ENCODE results near the gene CBARP.

The CBARP gene

GRCh38 chr19:1262623-1263123, 24.9 kb upstream of the CBARP start:
- DNase-seq, result no peak

- DNase-seq, result no peak
Observed at GRCh38 chr19:1261798-1262622, 24.2 kb upstream of the CBARP start.

GRCh38 chr19:1261538-1261797, 23.7 kb upstream of the CBARP start:
- peak; percentile 66 for DNase-seq

DNA sequence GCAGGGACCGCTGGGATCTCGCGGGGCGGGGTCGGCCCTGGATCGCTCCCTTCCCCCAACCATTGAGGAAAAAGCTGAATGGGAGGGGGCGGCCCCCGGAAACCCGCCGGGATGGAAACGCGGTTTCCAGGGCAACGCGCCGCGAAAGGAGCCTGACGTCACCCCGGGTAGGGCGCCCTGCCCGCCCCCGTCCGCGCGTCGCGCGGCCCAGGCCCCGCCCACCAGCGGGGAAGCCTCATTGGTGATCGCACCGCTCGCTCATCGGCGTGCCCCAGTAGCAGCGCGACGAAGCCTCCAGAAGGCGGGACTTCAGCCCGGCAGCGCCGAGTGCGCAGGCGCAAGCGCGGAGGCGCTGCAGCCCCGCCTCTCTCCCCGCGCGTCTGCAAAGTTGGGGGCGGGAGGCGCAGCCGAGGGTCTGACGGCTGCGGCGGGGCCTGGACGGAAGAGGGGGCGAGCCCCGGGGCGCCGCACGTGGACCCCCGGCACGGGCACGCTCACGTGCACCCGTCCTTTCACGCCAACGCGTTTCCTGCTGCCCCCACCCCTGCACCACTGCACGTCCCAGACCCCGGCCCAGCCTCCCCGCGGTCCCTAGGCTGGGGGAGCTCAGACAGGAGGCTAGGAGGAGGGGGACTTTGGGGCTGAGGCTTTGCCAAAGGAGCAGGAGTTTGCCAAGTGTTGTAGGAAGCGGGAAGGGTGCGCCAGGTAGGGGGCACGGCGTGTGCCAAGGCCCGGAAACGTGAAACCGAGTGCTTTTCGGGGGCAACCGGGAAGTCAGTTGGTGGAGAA, 23.1 kb upstream of the CBARP start:
- peak; percentile 98 for DNase-seq

DNA sequence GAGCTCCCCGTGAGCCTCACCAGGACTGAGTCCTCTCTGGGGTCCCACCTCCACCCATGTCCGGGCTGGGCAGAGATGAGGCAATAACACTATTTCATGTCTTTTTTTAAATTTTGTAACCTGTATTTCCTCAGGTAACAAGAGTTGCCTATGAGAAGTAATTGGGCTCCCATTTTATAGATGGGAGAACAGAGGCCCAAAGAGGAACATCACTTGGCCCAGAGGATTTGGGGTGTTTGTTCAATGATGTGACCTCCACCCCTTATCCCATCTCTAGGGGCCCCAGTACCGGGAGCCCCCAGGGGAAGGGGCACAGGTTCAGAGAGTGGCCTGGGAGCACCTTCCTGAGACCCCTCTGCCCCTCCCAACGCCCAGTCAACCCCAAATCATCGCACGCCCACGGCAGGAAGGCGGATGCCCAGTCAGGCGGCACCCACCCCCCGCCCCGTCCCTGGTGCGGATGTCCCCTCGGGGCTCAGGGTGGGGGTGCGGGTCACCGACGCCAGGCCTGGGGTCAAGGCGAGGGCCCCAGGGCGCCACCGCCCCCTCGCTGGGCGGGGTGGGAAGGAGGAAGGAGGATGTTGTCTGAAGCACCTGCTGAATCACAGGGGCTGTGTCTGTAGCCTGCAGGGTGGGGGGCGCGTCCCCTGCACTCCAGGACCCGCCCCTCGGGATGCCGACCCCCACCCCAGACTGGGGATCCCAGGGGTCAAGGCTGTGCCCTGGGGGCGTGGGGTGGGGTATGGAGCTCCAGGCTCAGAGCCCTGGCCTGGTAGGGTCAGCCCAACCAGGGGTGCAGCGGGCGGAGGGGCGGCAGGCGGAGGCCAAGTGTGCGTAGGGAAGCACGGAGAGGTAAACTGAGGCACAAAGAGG, 22.3 kb upstream of the CBARP start:
- DNase-seq, result peak; percentile 80

DNA sequence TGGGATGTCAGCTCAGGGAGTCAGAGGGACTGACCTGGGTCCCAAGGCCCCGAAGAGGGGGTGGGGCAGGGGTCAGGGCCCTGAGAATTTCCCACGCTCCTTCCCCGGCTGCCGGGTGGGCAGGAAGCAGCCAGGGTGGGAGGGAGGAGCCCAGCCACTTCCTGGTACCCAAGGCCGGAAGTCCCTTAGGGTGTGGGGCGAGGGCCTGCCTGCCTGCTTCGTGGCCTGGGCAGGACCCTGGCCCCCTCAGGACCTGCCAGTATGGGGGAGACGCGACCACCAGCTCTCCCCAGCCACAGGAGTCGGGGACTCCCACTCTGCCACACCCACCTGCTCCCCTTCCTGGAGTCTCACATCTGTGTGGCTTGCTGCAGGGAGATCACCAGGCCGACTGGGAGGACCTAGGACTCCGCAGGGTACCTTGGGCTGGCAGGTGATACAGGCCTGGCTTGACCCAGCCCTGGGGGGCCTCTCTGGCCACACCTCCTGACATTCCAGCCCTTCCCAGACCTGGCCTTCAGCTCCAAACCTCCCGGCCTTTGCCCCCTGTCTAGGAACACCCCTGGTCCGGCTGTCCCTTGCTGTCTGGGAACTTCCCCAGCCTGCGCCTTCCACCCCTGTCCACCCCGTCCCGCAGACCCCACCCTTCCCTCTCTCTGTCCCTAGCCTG, 21.5 kb upstream of the CBARP start:
- DNase-seq, result peak; percentile 84

DNA sequence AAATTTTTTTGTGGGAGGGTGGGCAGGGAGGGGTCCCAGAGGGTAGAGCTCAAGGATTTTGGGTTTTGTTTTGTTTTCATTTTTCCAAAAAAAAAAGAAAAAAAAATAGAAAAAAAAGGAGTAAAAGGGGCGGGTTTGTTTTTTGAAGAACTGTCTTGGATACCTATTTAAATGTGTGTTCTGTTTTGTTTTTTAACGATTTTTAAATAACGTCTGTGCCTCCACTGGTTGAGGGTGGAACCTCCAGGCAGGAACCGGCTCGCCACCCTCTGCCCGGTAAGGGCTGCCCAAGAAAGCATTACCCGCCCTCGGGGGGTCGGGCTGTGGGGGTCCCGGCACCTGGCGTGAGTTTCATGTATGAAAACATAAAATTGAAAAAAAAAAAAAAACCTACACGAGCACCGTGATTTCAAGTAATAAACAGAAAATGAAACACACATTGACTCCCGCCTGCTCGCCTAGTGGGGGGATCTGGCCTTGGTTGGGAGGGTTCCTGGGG, 21.0 kb upstream of the CBARP start:
- no peak for DNase-seq

GRCh38 chr19:1258163-1258492, 20.3 kb upstream of the CBARP start:
- DNase-seq, result no peak

- DNase-seq, result no peak
Observed at GRCh38 chr19:1257475-1258162, 19.8 kb upstream of the CBARP start.

DNA sequence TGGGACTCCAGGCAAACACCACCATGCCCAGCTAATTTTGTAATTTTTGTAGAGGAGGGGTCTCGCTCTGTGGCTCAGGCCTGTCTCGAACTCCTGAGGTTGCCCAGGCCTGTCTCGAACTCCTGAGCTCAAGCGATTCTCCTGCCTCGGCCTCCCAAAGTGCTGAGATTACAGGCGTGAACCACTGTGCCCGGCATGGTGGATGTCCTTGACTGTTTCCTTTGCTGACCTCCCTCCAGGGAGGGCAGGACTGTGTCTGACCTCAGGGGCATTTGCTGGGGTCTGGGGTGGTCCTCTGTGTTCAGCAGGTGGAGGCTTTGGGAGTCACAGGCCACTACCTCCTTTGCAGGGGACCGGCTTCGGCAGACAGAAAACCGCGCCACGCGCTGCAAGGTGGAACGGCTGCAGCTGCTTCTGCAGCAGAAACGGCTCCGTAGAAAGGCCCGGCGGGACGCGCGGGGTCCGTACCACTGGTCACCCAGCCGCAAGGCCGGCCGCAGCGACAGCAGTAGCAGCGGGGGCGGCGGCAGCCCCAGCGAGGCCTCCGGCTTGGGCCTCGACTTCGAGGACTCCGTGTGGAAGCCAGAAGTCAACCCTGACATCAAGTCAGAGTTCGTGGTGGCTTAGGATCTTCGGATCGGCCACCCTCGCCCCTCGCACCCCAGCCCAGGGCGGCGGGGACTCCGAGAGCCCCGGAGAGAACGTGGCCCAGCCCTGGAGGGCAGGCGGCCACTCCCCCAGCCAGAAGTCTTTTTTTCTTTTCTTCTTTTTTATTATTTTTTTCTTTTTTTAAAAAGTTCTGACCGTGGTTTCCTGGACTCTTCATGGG, 19.1 kb upstream of the CBARP start:
- DNase-seq, result no peak

DNA sequence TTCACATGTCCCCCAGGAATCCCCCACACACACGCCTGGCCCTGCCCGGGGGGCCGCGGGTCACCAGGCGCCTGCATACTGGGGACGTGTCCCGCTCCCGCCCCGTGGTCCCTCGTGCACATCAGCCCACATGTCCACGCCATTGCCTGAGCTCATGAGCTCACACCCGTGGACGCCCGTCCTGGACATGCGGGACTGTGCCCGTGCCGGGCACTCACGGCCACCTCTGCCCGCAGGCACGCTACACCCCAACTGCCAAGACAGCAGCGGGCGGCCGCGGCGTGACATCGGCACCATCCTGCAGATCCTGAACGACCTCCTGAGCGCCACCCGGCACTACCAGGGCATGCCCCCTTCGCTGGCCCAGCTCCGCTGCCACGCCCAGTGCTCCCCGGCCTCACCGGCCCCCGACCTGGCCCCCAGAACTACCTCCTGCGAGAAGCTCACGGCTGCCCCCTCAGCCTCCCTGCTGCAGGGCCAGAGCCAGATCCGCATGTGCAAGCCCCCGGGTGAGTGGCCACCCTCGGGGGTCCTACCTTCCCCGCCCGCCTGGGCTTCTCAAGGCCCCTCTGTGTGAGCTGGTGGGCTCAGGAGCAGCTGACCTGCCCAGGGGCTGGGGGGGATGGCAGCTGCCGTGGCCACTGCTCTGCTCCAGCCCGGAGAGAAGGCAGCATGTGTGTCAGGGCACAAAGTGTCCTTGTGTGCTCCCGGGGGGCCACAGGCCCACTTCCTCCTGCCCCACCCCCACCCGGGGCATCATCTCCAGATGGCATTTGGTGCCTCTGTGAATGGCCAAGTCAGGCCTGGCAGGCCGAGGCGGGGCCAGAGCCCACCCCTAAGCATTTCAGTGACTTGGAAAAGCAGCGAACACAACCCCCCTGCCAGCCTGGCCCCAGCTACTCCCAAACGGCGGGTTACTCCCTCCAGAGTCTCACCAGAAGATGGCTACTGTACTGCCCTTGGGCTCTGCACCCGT, 17.7 kb upstream of the CBARP start:
- no peak for DNase-seq

- DNase-seq, result no peak
Observed at GRCh38 chr19:1254530-1255185, 16.9 kb upstream of the CBARP start.

- DNase-seq, result no peak
Observed at GRCh38 chr19:1254081-1254527, 16.3 kb upstream of the CBARP start.

DNA sequence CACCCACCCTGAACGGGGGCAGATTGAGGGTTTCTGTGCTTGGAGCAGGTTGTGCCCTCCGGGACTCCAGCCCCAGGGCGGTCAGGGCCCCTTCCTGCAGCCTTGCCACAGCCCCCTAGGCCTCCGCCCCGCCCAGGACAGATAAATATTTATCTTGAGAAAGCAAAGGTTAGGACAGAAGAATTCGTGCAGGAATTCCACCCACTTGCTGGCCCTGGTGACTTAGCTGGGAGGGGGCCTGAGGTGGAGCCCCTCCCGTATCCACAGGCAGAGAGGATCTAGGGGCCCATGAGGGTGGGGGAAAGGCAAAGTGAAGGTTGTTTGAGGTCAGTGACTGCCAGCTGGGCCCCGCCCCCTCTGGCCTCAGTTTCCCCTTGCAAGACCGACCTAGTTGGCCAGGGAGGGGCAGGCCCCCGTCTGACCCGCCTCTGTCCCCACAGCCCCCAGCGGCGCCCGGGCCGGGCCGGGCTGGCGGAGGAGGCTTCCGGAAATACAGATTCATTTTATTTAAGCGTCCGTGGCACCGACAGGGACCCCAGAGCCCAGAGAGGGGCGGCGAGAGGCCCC, 15.8 kb upstream of the CBARP start:
- DNase-seq, result no peak

GRCh38 chr19:1252821-1253513, 15.2 kb upstream of the CBARP start:
- peak; percentile 85 for DNase-seq

GRCh38 chr19:1252221-1252820, 14.5 kb upstream of the CBARP start:
- DNase-seq, result peak; percentile 80

- peak; percentile 83 for DNase-seq
Observed at GRCh38 chr19:1251330-1252220, 13.8 kb upstream of the CBARP start.
